CD4-positive, alpha-beta T cell (primary cell): ENCODE measurements around the gene KRTAP10-2. TPM values are rescaled to one million over a fixed set of nuclear protein-coding genes. Genes with fewer than 3 reads are reported as not detected.

Experiments used
- ATAC-seq: fragments of 200-7000 bp; cut with Tn5 transposase; one replicate; pipeline ENCODE4 v1.10.0; 2022; ENCODE audit warnings: mild to moderate bottlenecking; ENCODE audit not compliant: poor library complexity
- CTCF ChIA-PET: fragments of 350-600 bp; sonication (Branson Sonifier 250); formaldehyde crosslinking; loops from one replicate; lab custom pipeline; 2021; ENCODE audit warnings: antibody characterized with exemption, inconsistent platforms; lab: Charles Lee
- POLR2A ChIA-PET: fragments of 350-600 bp; sonication (Branson Sonifier 250); formaldehyde crosslinking; loops from one replicate; lab custom pipeline; 2021; ENCODE audit warnings: antibody characterized with exemption, inconsistent platforms; lab: Charles Lee
- DNase-seq, 14 experiments: peaks; one replicate each; pipeline ENCODE4 v3.0.0-alpha.2; 2013 to 2020; ENCODE audit warnings: mixed read lengths in 2 of 14
- H3K27ac ChIP-seq, 2 donors: one replicate each; pipeline versions ENCODE4 v1.5.1 to v1.7.0; 2013; ENCODE audit warnings: low read length in 2 of 2, low read depth in 1 of 2, mild to moderate bottlenecking in 1 of 2
- H3K27me3 ChIP-seq, 2 experiments: 1 replicate in 1 of 2; 2 replicates in 1 of 2; pipeline versions ENCODE4 v1.6.1 to v1.7.0; 2013; ENCODE audit warnings: low read length in 2 of 2, control low read depth in 1 of 2, mild to moderate bottlenecking in 1 of 2, moderate library complexity in 1 of 2; ENCODE audit not compliant: insufficient read depth in 2 of 2, control insufficient read depth in 1 of 2
- H3K36me3 ChIP-seq: one replicate; pipeline ENCODE4 v1.6.1; 2013; ENCODE audit warnings: low read length, control low read depth; ENCODE audit not compliant: insufficient read depth
- H3K4me1 ChIP-seq: one replicate; pipeline ENCODE4 v1.6.1; 2013; ENCODE audit warnings: low read length, control low read depth; ENCODE audit not compliant: insufficient read depth
- H3K4me3 ChIP-seq: one replicate; pipeline ENCODE4 v1.5.1; 2013; ENCODE audit warnings: mild to moderate bottlenecking, low read length, moderate library complexity
- H3K9me3 ChIP-seq, 2 experiments: 1 replicate in 1 of 2; 2 replicates in 1 of 2; pipeline versions ENCODE4 v1.6.1 to v1.7.0; 2013; ENCODE audit warnings: low read length in 2 of 2, mild to moderate bottlenecking in 2 of 2, control low read depth in 1 of 2, moderate library complexity in 1 of 2; ENCODE audit not compliant: control insufficient read depth in 1 of 2, insufficient read depth in 1 of 2
- H3K27ac Mint-ChIP-seq: one replicate; pipeline ENCODE4 v1.8.0; 2020; ENCODE audit warnings: mixed read lengths
- H3K27me3 Mint-ChIP-seq: one replicate; pipeline ENCODE4 v1.8.0; 2021; ENCODE audit warnings: mixed read lengths
- H3K36me3 Mint-ChIP-seq: one replicate; pipeline ENCODE4 v1.8.0; 2021; ENCODE audit warnings: low read depth, mixed read lengths
- H3K4me1 Mint-ChIP-seq: one replicate; pipeline ENCODE4 v1.8.0; 2021; ENCODE audit warnings: low read depth, mixed read lengths
- H3K4me3 Mint-ChIP-seq: one replicate; pipeline ENCODE4 v1.8.0; 2020; ENCODE audit warnings: mild to moderate bottlenecking, mixed read lengths
- H3K9me3 Mint-ChIP-seq: one replicate; pipeline ENCODE4 v1.8.0; 2020; ENCODE audit warnings: mixed read lengths
- intact Hi-C, 2 experiments: fragments of 100-400 bp; cut with DNase I in 1 of 2; cut with micrococcal nuclease in 1 of 2; formaldehyde crosslinking; loops; one replicate each; pipeline versions ENCODE4 v1.15.1 to v1.9.0; 2023 to 2025; cut with DNase I, micrococcal nuclease
- total RNA-seq, 174 experiments: library from RNA in 2 of 174; stranded (reverse) in 2 of 174; gene quantifications; one replicate each; pipeline ENCODE4 v1.2.3 and lab custom pipeline; 2021 to 2026
- TF ChIP-seq, protein P1 (sequence below): fragments of 200-600 bp; IDR thresholded peaks from one replicate; pipeline ENCODE4 v1.8.0; 2022; ENCODE audit warnings: antibody characterized with exemption, mild to moderate bottlenecking

The KRTAP10-2 gene
- total RNA-seq, 2 experiments from 2014 or later, result not detected

DNA sequence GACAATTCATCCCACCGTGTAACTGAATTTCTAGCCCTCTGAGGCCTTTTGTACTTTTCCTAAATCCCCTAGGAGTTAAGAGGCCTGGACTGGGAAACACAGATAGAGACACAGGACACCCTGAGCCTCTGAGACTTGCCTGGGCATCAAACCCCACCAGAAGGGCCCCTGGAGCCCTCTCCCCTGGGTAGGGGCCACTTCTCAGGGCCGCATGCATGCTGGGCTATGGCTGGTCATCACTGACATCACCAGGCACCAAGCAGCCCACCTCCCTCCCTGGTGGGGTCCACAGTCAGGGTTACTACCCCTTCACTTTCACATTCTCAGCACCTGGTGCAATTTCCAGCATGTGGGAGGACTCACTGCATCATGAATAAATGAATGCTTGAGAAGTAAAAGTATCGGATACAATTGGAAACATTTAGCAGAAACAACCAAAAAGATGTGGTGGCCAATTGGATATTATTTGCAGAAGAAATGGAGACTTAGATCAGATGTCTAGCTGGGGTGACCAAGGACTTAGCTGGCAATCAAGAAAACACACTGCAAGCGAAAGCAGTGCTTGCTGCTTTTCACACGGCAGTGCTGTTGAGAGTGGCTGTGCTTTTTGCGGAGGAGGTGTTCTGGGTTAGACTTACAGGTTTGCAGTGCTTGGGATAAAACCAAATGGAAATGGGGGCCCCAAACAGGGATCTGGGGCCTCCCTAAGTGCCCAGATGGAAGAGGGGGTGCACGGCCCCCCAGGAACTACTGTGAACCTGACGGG is 48.1 kb upstream of the KRTAP10-2 start:
- Mint-ChIP-seq H3K4me1 (no peaks in the 10 kb centered on the region), H3K27ac (no peak overlapping the region), H3K9me3 (no peaks in the 10 kb centered on the region), H3K4me3 (no peak overlapping the region), H3K27me3 (no peaks in the 10 kb centered on the region), H3K36me3 (no peaks in the 10 kb centered on the region)
- Histone ChIP-seq H3K27ac (no peak overlapping the region), H3K27me3 (no peaks in the 10 kb centered on the region), H3K4me3 (no peak overlapping the region), H3K9me3 (peaks cover 10 to 14% of the 10 kb centered on the region in 2 experiments), H3K4me1 (peaks cover 2% of the 10 kb centered on the region), H3K36me3 (no peaks in the 10 kb centered on the region)
- no peak for DNase-seq
- ChIA-PET CTCF (interaction anchor here (0.7 kb wide), 1 partner anchor 58 kb away, joined by 3 read pairs; the partner anchor contains the start of gene KRTAP12-3), POLR2A (no interaction called here)
- ATAC-seq, result no peak
- intact Hi-C loops, result no loop called here
- TF ChIP-seq, protein P1, sequence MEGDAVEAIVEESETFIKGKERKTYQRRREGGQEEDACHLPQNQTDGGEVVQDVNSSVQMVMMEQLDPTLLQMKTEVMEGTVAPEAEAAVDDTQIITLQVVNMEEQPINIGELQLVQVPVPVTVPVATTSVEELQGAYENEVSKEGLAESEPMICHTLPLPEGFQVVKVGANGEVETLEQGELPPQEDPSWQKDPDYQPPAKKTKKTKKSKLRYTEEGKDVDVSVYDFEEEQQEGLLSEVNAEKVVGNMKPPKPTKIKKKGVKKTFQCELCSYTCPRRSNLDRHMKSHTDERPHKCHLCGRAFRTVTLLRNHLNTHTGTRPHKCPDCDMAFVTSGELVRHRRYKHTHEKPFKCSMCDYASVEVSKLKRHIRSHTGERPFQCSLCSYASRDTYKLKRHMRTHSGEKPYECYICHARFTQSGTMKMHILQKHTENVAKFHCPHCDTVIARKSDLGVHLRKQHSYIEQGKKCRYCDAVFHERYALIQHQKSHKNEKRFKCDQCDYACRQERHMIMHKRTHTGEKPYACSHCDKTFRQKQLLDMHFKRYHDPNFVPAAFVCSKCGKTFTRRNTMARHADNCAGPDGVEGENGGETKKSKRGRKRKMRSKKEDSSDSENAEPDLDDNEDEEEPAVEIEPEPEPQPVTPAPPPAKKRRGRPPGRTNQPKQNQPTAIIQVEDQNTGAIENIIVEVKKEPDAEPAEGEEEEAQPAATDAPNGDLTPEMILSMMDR, result no peak

DNA sequence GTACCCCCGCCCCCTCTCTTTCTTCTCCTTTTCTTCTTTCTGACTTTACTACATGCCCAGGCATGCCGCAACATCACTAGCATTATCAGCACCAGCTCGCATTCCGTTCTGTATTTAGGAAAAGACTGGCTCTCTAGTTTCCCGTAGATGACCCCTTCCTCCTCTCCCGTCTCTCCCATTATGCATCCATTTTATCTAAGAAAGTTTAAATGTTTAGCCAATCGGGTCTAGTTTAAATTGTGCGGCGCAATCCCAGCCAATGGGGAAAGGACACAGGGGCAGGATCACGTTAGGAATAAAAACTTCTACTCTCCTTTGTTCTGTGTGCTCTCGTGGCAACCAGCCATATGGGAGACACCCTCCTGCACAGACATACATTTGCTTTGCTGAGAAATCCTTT is 46.8 kb upstream of the KRTAP10-2 start:
- ChIA-PET CTCF (no interaction called here), POLR2A (no interaction called here)
- H3K9me3 Mint-ChIP-seq, result no peaks in the 10 kb centered on the region
- Histone ChIP-seq H3K4me3 (no peak overlapping the region), H3K27ac (no peak overlapping the region), H3K36me3 (no peaks in the 10 kb centered on the region), H3K4me1 (peaks cover 2% of the 10 kb centered on the region), H3K27me3 (no peaks in the 10 kb centered on the region), H3K9me3 (peaks cover 9 to 10% of the 10 kb centered on the region in 2 experiments)
- DNase-seq (no peak), ATAC-seq (no peak)
- H3K4me1 Mint-ChIP-seq, result no peaks in the 10 kb centered on the region
- TF ChIP-seq, protein P1, result no peak
- intact Hi-C loops, result no loop called here
- H3K36me3 Mint-ChIP-seq, result no peaks in the 10 kb centered on the region
- H3K4me3 Mint-ChIP-seq, result no peak overlapping the region
- H3K27ac Mint-ChIP-seq, result no peak overlapping the region
- H3K27me3 Mint-ChIP-seq, result no peaks in the 10 kb centered on the region

DNA sequence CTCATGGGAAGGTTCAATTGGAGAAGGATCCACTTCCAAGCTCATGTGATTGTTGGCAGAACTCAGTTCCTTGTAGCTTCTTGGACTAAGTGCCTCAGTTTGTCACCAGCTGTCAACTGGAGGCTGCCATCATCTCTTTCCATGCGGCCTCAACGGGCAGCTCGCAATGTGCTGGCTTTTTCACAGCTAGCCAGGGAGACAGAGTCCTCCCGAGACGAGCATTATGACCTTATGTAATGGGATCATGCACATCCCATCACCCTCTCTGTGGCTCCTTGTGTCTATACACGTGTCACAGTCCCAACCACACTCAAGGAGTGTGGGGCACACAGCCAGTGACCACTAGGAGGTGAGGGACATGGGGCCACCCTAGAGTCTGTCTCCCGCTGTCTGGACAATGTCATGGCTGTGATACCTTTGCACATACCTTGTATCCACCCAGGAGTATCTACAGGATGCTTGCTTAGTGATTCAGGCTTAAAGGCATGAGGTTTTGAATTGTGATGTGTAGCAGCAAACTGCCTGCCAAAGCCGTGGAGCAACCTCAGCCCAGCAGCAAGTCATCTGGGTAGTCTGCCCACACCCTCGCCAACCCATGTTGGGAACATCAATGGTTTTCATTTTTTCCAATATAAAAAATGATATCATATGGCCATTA is 44.9 kb upstream of the KRTAP10-2 start:
- no peak overlapping the region for H3K4me3 ChIP-seq
- no peaks in the 10 kb centered on the region for H3K9me3 Mint-ChIP-seq
- no peak for ATAC-seq
- H3K4me3 Mint-ChIP-seq, result no peak overlapping the region
- intact Hi-C loops, result no loop called here
- ChIA-PET POLR2A (interaction anchor here (0.8 kb wide), 1 partner anchor 25 kb away, joined by 3 read pairs; no protein-coding TSS in a partner anchor), CTCF (no interaction called here)
- no peaks in the 10 kb centered on the region for H3K4me1 Mint-ChIP-seq
- H3K27ac ChIP-seq, result no peak overlapping the region
- TF ChIP-seq, protein P1, result no peak
- H3K36me3 Mint-ChIP-seq, result no peaks in the 10 kb centered on the region
- H3K9me3 ChIP-seq, result peaks cover 9 to 10% of the 10 kb centered on the region in 2 experiments
- no peak for DNase-seq
- H3K4me1 ChIP-seq, result no peaks in the 10 kb centered on the region
- no peaks in the 10 kb centered on the region for H3K27me3 ChIP-seq
- H3K36me3 ChIP-seq, result no peaks in the 10 kb centered on the region
- H3K27me3 Mint-ChIP-seq, result no peaks in the 10 kb centered on the region
- H3K27ac Mint-ChIP-seq, result no peak overlapping the region
